Activated CD4-positive, alpha-beta T cell treated with anti-CD3 and anti-CD28 coated beads, Interleukin-2, amount 10 ng/mL, durations not matched to agents 7 days and 5 days (primary cell): ENCODE data around the gene PDLIM3. TPM values are rescaled to one million over a fixed set of nuclear protein-coding genes. Genes with fewer than 3 reads are reported as not detected.
"Not testable (repeated sequence)": the region's sequence is repeated elsewhere in the genome, so short reads cannot be mapped to it uniquely, and the experiment has no call there.

Source experiments
- CTCF ChIA-PET: fragments of 350-600 bp; sonication (Branson Sonifier 250); formaldehyde crosslinking; loops from one replicate; lab custom pipeline; 2021; ENCODE audit warnings: antibody characterized with exemption; lab: Charles Lee
- POLR2A ChIA-PET: fragments of 350-600 bp; sonication (Branson Sonifier 250); formaldehyde crosslinking; loops from one replicate; lab custom pipeline; 2021; ENCODE audit warnings: antibody characterized with exemption; lab: Charles Lee
- DNase-seq: peaks from one replicate; pipeline ENCODE4 v3.0.0-alpha.2; 2020
- H3K27ac Mint-ChIP-seq: one replicate; pipeline ENCODE4 v1.8.0; 2021; ENCODE audit warnings: mild to moderate bottlenecking, moderate library complexity, mixed read lengths
- H3K27me3 Mint-ChIP-seq: one replicate; pipeline ENCODE4 v1.8.0; 2021; ENCODE audit warnings: mixed read lengths
- H3K36me3 Mint-ChIP-seq: one replicate; pipeline ENCODE4 v1.8.0; 2021; ENCODE audit warnings: low read depth, mixed read lengths
- H3K4me1 Mint-ChIP-seq: one replicate; pipeline ENCODE4 v1.8.0; 2021; ENCODE audit warnings: mixed read lengths
- H3K4me3 Mint-ChIP-seq: one replicate; pipeline ENCODE4 v1.8.0; 2021; ENCODE audit warnings: mild to moderate bottlenecking, moderate library complexity, mixed read lengths
- H3K9me3 Mint-ChIP-seq: one replicate; pipeline ENCODE4 v1.8.0; 2021; ENCODE audit warnings: mixed read lengths
- total RNA-seq, 2 experiments: library from RNA; stranded (reverse); gene quantifications; one replicate each; pipeline ENCODE4 v1.2.3, GENCODE V29; 2021

PDLIM3 gene
- total RNA-seq, 2 experiments from 2014 or later: not detected

- POLR2A ChIA-PET: no interaction called here
- Mint-ChIP-seq H3K9me3 (no peaks in the 10 kb centered on the region), H3K36me3 (no peaks in the 10 kb centered on the region), H3K4me3 (no peak overlapping the region), H3K27ac (no peak overlapping the region), H3K4me1 (no peaks in the 10 kb centered on the region), H3K27me3 (peaks cover 11% of the 10 kb centered on the region)
- CTCF ChIA-PET: no interaction called here
- DNase-seq: no peak
These were observed 7.5 kb upstream of the PDLIM3 start for GRCh38 chr4:185542626-185543315.

GRCh38 chr4:185541251-185541727, 6.0 kb upstream of the PDLIM3 start:
- Mint-ChIP-seq H3K9me3 (no peaks in the 10 kb centered on the region), H3K4me1 (no peaks in the 10 kb centered on the region)
- POLR2A ChIA-PET: no interaction called here

GRCh38 chr4:185540487-185541120, 5.3 kb upstream of the PDLIM3 start:
- no peaks in the 10 kb centered on the region for H3K9me3 Mint-ChIP-seq
- CTCF ChIA-PET: no interaction called here
- no peak overlapping the region for H3K27ac Mint-ChIP-seq
- no peak overlapping the region for H3K4me3 Mint-ChIP-seq
- H3K36me3 Mint-ChIP-seq: no peaks in the 10 kb centered on the region
- peaks cover 23% of the 10 kb centered on the region for H3K27me3 Mint-ChIP-seq
- POLR2A ChIA-PET: no interaction called here
- peaks cover 1% of the 10 kb centered on the region for H3K4me1 Mint-ChIP-seq
- DNase-seq: no peak

More at GRCh38 chr4:185541251-185541727, 6.0 kb upstream of the PDLIM3 start:
- CTCF ChIA-PET: no interaction called here
- DNase-seq: no peak
- Mint-ChIP-seq H3K27ac (no peak overlapping the region), H3K36me3 (no peaks in the 10 kb centered on the region), H3K4me3 (no peak overlapping the region), H3K27me3 (peaks cover 17% of the 10 kb centered on the region)

- no peaks in the 10 kb centered on the region for H3K9me3 Mint-ChIP-seq
- peaks cover 1% of the 10 kb centered on the region for H3K4me1 Mint-ChIP-seq
- CTCF ChIA-PET: no interaction called here
- DNase-seq: no peak
- no peak overlapping the region for H3K4me3 Mint-ChIP-seq
- H3K27ac Mint-ChIP-seq: no peak overlapping the region
- POLR2A ChIA-PET: no interaction called here
- no peaks in the 10 kb centered on the region for H3K36me3 Mint-ChIP-seq
- H3K27me3 Mint-ChIP-seq: peaks cover 23% of the 10 kb centered on the region
These were observed 4.7 kb upstream of the PDLIM3 start for GRCh38 chr4:185540040-185540439.

GRCh38 chr4:185538806-185539205, 3.5 kb upstream of the PDLIM3 start:
- Mint-ChIP-seq H3K9me3 (no peaks in the 10 kb centered on the region), H3K4me3 (no peak overlapping the region), H3K27ac (no peak overlapping the region), H3K36me3 (no peaks in the 10 kb centered on the region), H3K27me3 (peaks cover 31% of the 10 kb centered on the region), H3K4me1 (peaks cover 4% of the 10 kb centered on the region)
- no peak for DNase-seq
- CTCF ChIA-PET: no interaction called here
- POLR2A ChIA-PET: no interaction called here

GRCh38 chr4:185536411-185536709, 1.1 kb upstream of the PDLIM3 start:
- POLR2A ChIA-PET: no interaction called here
- no peak overlapping the region for H3K27ac Mint-ChIP-seq
- H3K27me3 Mint-ChIP-seq: peaks cover 35% of the 10 kb centered on the region
- no peaks in the 10 kb centered on the region for H3K9me3 Mint-ChIP-seq
- CTCF ChIA-PET: interaction anchor here (0.6 kb wide), 1 partner anchor 15 kb away, joined by 3 read pairs; no protein-coding TSS in a partner anchor
- no peak overlapping the region for H3K4me3 Mint-ChIP-seq
- H3K36me3 Mint-ChIP-seq: no peaks in the 10 kb centered on the region
- no peak for DNase-seq
- H3K4me1 Mint-ChIP-seq: peaks cover 4% of the 10 kb centered on the region

- Mint-ChIP-seq H3K27ac (no peak overlapping the region), H3K27me3 (peaks cover 38% of the 10 kb centered on the region), H3K9me3 (no peaks in the 10 kb centered on the region), H3K36me3 (no peaks in the 10 kb centered on the region), H3K4me3 (no peak overlapping the region), H3K4me1 (peaks cover 4% of the 10 kb centered on the region)
- POLR2A ChIA-PET: no interaction called here
- CTCF ChIA-PET: no interaction called here
- no peak for DNase-seq
These were observed 504 bp upstream of the PDLIM3 start for GRCh38 chr4:185535612-185536410.

GRCh38 chr4:185534511-185534865, 819 bp downstream of the PDLIM3 start:
- Mint-ChIP-seq H3K4me3 (peak overlapping the region; percentile 17), H3K9me3 (no peaks in the 10 kb centered on the region), H3K27me3 (peaks cover 43% of the 10 kb centered on the region), H3K36me3 (no peaks in the 10 kb centered on the region), H3K27ac (no peak overlapping the region), H3K4me1 (peaks cover 4% of the 10 kb centered on the region)
- CTCF ChIA-PET: no interaction called here
- DNase-seq: no peak
- POLR2A ChIA-PET: no interaction called here

GRCh38 chr4:185532795-185533324, 2.4 kb downstream of the PDLIM3 start:
- no peak overlapping the region for H3K4me3 Mint-ChIP-seq
- no peaks in the 10 kb centered on the region for H3K36me3 Mint-ChIP-seq
- H3K27ac Mint-ChIP-seq: no peak overlapping the region
- H3K27me3 Mint-ChIP-seq: peaks cover 46% of the 10 kb centered on the region
- no peaks in the 10 kb centered on the region for H3K9me3 Mint-ChIP-seq
- CTCF ChIA-PET: no interaction called here
- DNase-seq: no peak
- POLR2A ChIA-PET: no interaction called here
- H3K4me1 Mint-ChIP-seq: peaks cover 4% of the 10 kb centered on the region

- POLR2A ChIA-PET: no interaction called here
- H3K4me1 Mint-ChIP-seq: peaks cover 4% of the 10 kb centered on the region
- no peak overlapping the region for H3K27ac Mint-ChIP-seq
- CTCF ChIA-PET: no interaction called here
- H3K9me3 Mint-ChIP-seq: no peaks in the 10 kb centered on the region
- no peak for DNase-seq
- no peaks in the 10 kb centered on the region for H3K36me3 Mint-ChIP-seq
- no peak overlapping the region for H3K4me3 Mint-ChIP-seq
- H3K27me3 Mint-ChIP-seq: peaks cover 48% of the 10 kb centered on the region
These were observed 3.0 kb downstream of the PDLIM3 start for GRCh38 chr4:185532293-185532692.

- POLR2A ChIA-PET, DNase-seq, H3K9me3 Mint-ChIP-seq, CTCF ChIA-PET, H3K4me3 Mint-ChIP-seq, H3K27ac Mint-ChIP-seq, H3K4me1 Mint-ChIP-seq, H3K36me3 Mint-ChIP-seq: not testable (repeated sequence)
- peaks cover 48% of the 10 kb centered on the region for H3K27me3 Mint-ChIP-seq
These were observed 3.7 kb downstream of the PDLIM3 start for GRCh38 chr4:185531654-185532053.

GRCh38 chr4:185529413-185529812, 5.9 kb downstream of the PDLIM3 start:
- Mint-ChIP-seq H3K27ac (no peak overlapping the region), H3K4me3 (no peak overlapping the region), H3K4me1 (no peaks in the 10 kb centered on the region), H3K9me3 (no peaks in the 10 kb centered on the region), H3K36me3 (no peaks in the 10 kb centered on the region), H3K27me3 (peaks cover 43% of the 10 kb centered on the region)
- no peak for DNase-seq
- ChIA-PET CTCF (no interaction called here), POLR2A (no interaction called here)
